CD4-positive, alpha-beta T cell treated with Interleukin-12 subunit alpha and Interleukin-12 subunit beta, for 1 hour (primary cell): ENCODE data around the gene ABCC1.
"Not testable (repeated sequence)": the region's sequence is repeated elsewhere in the genome, so short reads cannot be mapped to it uniquely, and the experiment has no call there.

Experiments used
- DNase-seq: peaks from one replicate; pipeline ENCODE4 v3.0.0-alpha.2; 2020

ABCC1 gene

DNA sequence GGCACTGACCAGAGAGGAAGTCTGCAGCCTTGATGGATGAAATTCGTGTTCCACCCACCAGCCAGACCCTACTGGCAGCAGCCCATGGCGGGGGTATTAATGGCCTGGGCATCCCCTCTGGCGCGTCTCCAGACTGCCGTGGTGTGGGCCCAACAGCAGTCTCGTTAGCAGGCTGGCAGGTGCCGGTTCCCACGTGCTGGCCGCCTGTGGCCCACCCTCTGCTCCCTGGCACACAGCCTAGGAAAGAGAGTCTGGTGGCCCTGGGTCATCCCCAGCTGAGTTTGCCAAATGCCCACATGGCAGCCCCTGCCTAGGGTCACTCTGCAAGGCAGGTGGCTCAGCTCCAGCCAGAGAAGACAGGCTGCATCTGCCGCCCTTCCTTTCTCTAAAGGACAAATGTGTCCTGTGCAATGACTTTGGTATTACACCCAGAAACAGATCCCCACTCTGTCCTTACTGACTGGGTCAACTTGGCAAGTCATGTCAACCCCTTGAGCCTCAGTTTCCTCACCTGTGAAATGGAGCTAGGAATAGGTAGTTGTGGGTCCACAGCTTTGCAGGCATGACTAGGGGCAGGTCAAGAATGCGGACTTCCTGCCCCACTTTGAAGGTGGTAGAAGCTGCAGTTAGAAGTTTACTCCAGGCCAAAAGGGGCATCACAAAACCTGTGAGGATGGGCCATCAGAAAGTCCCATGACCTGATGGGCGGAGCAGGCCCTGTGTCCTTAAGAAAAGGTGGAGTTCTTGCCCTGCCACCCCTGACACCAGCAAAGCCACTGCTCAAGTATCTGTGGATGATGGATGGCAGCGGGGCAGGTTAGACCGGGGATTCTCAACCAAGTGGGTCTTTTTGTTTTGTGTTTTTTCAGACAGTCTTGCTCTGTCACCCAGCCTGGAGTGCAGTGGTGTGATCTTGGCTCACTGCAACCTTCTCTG is 197.2 kb downstream of the ABCC1 start:
- no peak for DNase-seq

- no peak for DNase-seq
Observed at GRCh38 chr16:16147316-16147999, 198.0 kb downstream of the ABCC1 start.

- DNase-seq, result not testable (repeated sequence)
Observed at GRCh38 chr16:16148000-16148599, 198.7 kb downstream of the ABCC1 start.

- no peak for DNase-seq
Observed at GRCh38 chr16:16148755-16149154, 199.3 kb downstream of the ABCC1 start.

GRCh38 chr16:16149710-16150116 is 200.3 kb downstream of the ABCC1 start:
- no peak for DNase-seq

GRCh38 chr16:16150117-16150877 is 200.9 kb downstream of the ABCC1 start:
- DNase-seq, result no peak

- no peak for DNase-seq
Observed at GRCh38 chr16:16150878-16151152, 201.4 kb downstream of the ABCC1 start.

DNA sequence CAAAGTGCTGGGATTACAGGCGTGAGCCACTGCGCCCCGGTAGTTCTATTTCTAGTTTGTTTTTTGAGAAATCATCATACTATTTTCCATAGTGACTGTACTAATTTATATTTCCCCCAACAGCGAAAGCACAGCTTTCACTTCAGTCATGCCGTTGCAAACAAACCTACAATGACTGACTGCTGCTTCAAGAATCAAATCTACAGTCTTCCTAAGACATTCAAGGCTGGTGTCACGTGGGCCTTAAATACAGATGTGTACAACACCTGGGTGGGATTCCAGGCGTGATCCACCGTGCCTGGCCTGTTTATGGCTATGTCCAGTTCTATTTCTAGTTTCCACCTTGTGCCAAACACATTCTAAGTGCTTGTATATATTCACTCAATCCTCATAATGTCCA is 201.9 kb downstream of the ABCC1 start:
- no peak for DNase-seq

DNA sequence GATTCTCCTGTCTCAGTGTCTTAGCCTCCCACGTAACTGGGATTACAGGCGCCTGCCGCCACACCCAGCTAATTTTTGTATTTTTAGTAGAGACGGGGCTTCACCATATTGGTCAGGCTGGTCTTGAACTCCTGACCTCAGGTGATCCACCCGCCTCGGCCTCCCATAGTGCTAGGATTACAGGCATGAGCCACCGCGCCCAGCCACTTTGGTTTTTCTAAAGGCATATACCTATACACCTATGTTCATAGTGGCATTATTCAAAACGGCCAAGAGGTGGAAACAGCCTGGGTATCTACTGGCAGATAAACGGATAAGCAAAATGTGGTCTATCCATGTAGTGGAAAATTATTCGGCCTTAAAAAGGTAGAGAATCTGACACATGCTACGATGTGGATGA is 203.6 kb downstream of the ABCC1 start:
- DNase-seq, result not testable (repeated sequence)

GRCh38 chr16:16154281-16154951 is 205.0 kb downstream of the ABCC1 start:
- no peak for DNase-seq

DNA sequence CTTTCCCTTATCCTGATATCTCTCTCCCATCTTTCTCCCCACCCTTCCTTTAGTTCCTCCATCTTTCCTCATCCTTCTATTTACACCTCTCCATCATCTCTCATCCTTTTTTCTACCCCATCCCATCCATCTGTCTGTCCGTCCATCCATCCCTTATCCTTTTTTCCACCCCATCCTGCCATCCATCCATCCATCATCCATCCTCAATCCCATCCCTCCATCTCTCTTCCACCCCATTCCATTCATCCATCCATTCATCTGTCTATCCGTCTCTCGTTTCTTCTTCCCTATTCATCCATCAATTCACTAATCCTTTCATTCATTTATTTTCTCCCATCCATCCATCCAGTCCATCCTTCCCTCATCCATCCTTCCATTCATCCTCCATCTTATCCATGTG is 205.8 kb downstream of the ABCC1 start:
- DNase-seq, result no peak

GRCh38 chr16:16157166-16157565 is 207.8 kb downstream of the ABCC1 start:
- no peak for DNase-seq

GRCh38 chr16:16158082-16158658 is 208.8 kb downstream of the ABCC1 start:
- no peak for DNase-seq

GRCh38 chr16:16158741-16159374 is 209.4 kb downstream of the ABCC1 start:
- DNase-seq, result no peak

DNA sequence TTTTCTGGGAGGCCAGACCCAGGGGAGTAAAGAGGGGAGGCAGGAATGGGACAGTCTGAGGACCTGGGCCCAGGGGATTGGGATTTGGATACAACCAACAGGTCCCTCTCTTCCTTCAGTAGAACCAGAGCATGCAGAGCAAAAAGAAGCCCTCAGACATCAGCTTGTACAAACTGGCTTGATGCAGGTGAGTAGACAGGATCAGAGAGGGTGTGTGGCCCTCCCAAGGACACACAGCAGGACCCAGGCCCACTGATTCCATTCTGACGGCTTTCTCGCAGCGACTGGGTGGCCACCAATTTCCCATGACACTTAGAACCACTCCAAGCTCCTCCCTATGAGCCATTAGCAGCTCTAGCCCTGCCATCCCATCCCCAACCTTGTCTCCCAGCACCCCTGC is 210.2 kb downstream of the ABCC1 start:
- no peak for DNase-seq

DNA sequence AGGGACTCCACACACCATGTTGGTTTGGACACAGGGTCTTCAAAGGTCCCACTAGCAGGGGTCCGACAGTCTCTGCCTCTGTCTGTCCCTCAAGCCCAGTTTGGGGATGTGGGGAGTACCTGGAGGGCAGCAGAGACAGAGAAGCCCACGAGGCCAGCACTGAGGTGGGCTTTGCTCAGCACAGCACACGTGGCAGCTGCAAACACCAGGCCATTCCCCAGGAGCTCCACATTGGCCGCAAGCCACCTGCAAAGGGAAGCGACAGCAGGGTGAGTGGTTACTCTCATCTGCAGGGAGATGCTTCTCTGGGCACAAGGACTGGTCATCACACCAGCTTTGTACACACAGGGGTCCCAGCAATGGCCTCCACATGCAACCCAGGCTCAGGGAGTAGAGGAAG is 211.9 kb downstream of the ABCC1 start:
- DNase-seq, result no peak

GRCh38 chr16:16161840-16162239 is 212.4 kb downstream of the ABCC1 start:
- DNase-seq, result not testable (repeated sequence)

- no peak for DNase-seq
Observed at GRCh38 chr16:16162591-16162990, 213.2 kb downstream of the ABCC1 start.

DNA sequence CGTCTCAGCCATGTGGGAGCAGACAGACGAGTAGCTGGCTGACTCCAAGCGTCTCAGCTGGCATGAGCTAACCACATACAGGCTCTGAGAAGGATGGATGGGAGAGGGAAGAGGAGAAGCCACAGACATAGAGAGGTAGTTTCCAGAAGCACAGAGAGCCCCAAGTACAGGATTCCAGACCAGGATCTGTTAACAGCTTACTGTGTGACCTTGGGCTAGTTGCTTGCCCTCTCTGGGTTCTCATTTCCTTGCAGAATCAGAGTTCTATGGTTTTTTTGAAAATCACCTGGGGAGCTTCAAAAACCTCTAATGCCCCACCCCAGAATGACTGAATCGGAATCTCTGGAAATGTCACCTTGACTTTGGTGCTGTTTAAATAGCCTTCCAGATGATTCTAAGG is 213.7 kb downstream of the ABCC1 start:
- no peak for DNase-seq

DNA sequence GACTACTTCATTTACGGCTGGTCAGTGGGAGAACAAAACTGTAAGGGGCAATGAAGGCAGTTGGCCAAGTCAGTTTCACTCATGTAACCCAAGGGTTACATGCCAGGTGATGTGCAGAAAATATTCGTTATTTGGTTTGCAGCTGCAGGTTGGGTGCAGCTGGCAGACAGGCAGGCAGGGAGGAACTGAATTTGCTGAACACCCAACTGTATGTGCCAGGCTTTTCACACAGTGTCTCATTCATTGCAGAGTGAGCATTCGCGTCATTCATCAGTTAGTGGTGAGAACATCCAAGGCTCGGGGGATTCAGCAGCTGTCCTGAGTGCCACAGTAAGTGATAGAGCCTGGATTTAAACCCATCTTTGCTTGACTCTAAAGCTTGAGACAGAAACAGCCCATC is 214.2 kb downstream of the ABCC1 start:
- no peak for DNase-seq

- no peak for DNase-seq
Observed at GRCh38 chr16:16164243-16164642, 214.8 kb downstream of the ABCC1 start.

- DNase-seq, result no peak
Observed at GRCh38 chr16:16166085-16166484, 216.7 kb downstream of the ABCC1 start.
